Activated CD4-positive, alpha-beta T cell treated with anti-CD3 and anti-CD28 coated beads for 24 hours (primary cell): ENCODE measurements around the gene URB1.
"Not testable (repeated sequence)": the region's sequence is repeated elsewhere in the genome, so short reads cannot be mapped to it uniquely, and the experiment has no call there.

Experiments used
- DNase-seq, 2 donors: peaks; one replicate each; pipeline ENCODE4 v3.0.0-alpha.2; 2020; ENCODE audit warnings: low read depth in 2 of 2

The URB1 gene

GRCh38 chr21:32282992-32283391 is 109.8 kb downstream of the URB1 start:
- DNase-seq = no peak

- no peak for DNase-seq
Measured at GRCh38 chr21:32281531-32281930, 111.3 kb downstream of the URB1 start.

GRCh38 chr21:32279377-32279680 is 113.5 kb downstream of the URB1 start:
- DNase-seq = no peak

- DNase-seq = peak; percentile 97 to 98
Measured at GRCh38 chr21:32278518-32279376, 114.1 kb downstream of the URB1 start, which contains the start of gene MIS18A. Gene MIS18A, minus strand, starts transcription at chr21:32279049. Its CDS starts 35 bp downstream, at chr21:32279014.

GRCh38 chr21:32278103-32278502 is 114.7 kb downstream of the URB1 start:
- no peak for DNase-seq

- DNase-seq = no peak
Measured at GRCh38 chr21:32276671-32277070, 116.1 kb downstream of the URB1 start.

- no peak for DNase-seq
Measured at GRCh38 chr21:32270748-32271147, 122.1 kb downstream of the URB1 start.

GRCh38 chr21:32265321-32265720 is 127.5 kb downstream of the URB1 start:
- DNase-seq = not testable (repeated sequence)

GRCh38 chr21:32261929-32262328 is 130.9 kb downstream of the URB1 start:
- DNase-seq = no peak
